Measurements from ENCODE around the gene SPATS2L. TPM values are rescaled to one million over a fixed set of nuclear protein-coding genes. Genes with fewer than 3 reads are reported as not detected.

SPATS2L gene
- polyA plus RNA-seq, 1 of the 3 experiments (the other 2 are of a cell fraction), result 86.8 TPM

- TF ChIP-seq, protein P1, sequence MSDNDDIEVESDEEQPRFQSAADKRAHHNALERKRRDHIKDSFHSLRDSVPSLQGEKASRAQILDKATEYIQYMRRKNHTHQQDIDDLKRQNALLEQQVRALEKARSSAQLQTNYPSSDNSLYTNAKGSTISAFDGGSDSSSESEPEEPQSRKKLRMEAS (IDR thresholded peaks at IDR 0.05; ENCODE audit: low read depth), result no peak
- no peak for TF ChIP-seq GABPA (IDR thresholded peaks at IDR 0.05; ENCODE audit: low read depth)
- no peak for TF ChIP-seq ZBTB33 (IDR thresholded peaks at IDR 0.05; ENCODE audit: borderline replicate concordance, low read depth)
- TF ChIP-seq MXI1 (IDR thresholded peaks at IDR 0.05; ENCODE audit: low read depth, low read length), result no peak
- no peak for TF ChIP-seq IRF3 (IDR thresholded peaks at IDR 0.05; ENCODE audit: low read depth, low read length)
These were observed 149.5 kb downstream of the SPATS2L start (continued) for GRCh38 chr2:200455958-200456421.

- H3F3A ChIP-seq (replicated peaks; ENCODE audit: insufficient read depth), result peaks cover 20% of the 10 kb centered on the region
- H3K4me1 ChIP-seq (ENCODE audit: control insufficient read depth in 1 of 2, insufficient read depth in 2 of 2, low read depth in 1 of 2, low read length in 1 of 2), result peaks cover 14 to 15% of the 10 kb centered on the region in 2 experiments; a peak in 3 of 4 replicates
- POLR2A ChIA-PET, result no interaction called here
- no peak overlapping the region for H3K4me2 ChIP-seq
- CTCF ChIA-PET, result interaction anchor here (1.2 to 4.5 kb wide), 2 partner anchors 11 to 15 kb away, joined by 3 to 20 read pairs; no protein-coding TSS in a partner anchor
- H3K27me3 ChIP-seq (ENCODE audit: insufficient read depth), result no peaks in the 10 kb centered on the region
- H3K79me2 ChIP-seq (ENCODE audit: insufficient read depth), result no peaks in the 10 kb centered on the region; the same call in 1 of the 2 replicates
- no peak overlapping the region for H3K27ac ChIP-seq (ENCODE audit: low read depth in 2 of 2, low read length in 1 of 2)
- H4K20me1 ChIP-seq (ENCODE audit: insufficient read depth), result no peaks in the 10 kb centered on the region
- 93% methylated on average over 2 of the region's 2 CpGs for WGBS (ENCODE audit: low lambda C conversion rate)
- no peak for DNase-seq
- no peak overlapping the region for H3K9ac ChIP-seq
- no peak overlapping the region for H3K4me3 ChIP-seq (ENCODE audit: low read depth in 2 of 2, low read length in 1 of 2)
- no peaks in the 10 kb centered on the region for H3K9me2 ChIP-seq
- H3K9me3 ChIP-seq, result no peaks in the 10 kb centered on the region
- no peak overlapping the region for H2AFZ ChIP-seq (ENCODE audit: low read depth)
- peaks cover 11 to 37% of the 10 kb centered on the region in 2 experiments for H3K36me3 ChIP-seq (replicated peaks in 1 of 2; ENCODE audit: control insufficient read depth in 1 of 2, insufficient read depth in 2 of 2, low read length in 1 of 2)
- TF ChIP-seq GABPA (IDR thresholded peaks at IDR 0.05; ENCODE audit: low read depth) (no peak), REST (IDR thresholded peaks at IDR 0.05; ENCODE audit: low read depth, low read length) (no peak), FOXM1 (IDR thresholded peaks at IDR 0.05; ENCODE audit: low read depth) (no peak), CHD2 (IDR thresholded peaks at IDR 0.05; ENCODE audit: low read length, partially characterized antibody) (no peak), SIN3A (IDR thresholded peaks at IDR 0.05; ENCODE audit: borderline replicate concordance, low read depth, low read length) (no peak), RCOR1 (IDR thresholded peaks at IDR 0.05; ENCODE audit: low read length) (no peak), RFX5 (IDR thresholded peaks at IDR 0.05; ENCODE audit: low read length) (no peak), USF2 (IDR thresholded peaks at IDR 0.05; ENCODE audit: borderline replicate concordance, low read depth, low read length) (no peak), SMC3 (IDR thresholded peaks at IDR 0.05; ENCODE audit: low read depth, low read length) (no peak), TEAD4 (IDR thresholded peaks at IDR 0.05; ENCODE audit: borderline replicate concordance, insufficient read depth) (no peak), NFIC (IDR thresholded peaks at IDR 0.05; ENCODE audit: borderline replicate concordance) (no peak), ELF1 (IDR thresholded peaks at IDR 0.05) (no peak), IRF3 (IDR thresholded peaks at IDR 0.05; ENCODE audit: low read depth, low read length) (no peak), ZBTB33 (IDR thresholded peaks at IDR 0.05; ENCODE audit: borderline replicate concordance, low read depth) (no peak), RXRA (IDR thresholded peaks at IDR 0.05; ENCODE audit: borderline replicate concordance, low read depth) (no peak), POLR2AphosphoS5 (IDR thresholded peaks at IDR 0.05; ENCODE audit: low read depth, low read length) (no peak), TCF12 (IDR thresholded peaks at IDR 0.05) (no peak), GATA2 (CRISPR knock-in tag; IDR thresholded peaks at IDR 0.05) (no peak)
These were observed 150.1 kb downstream of the SPATS2L start for GRCh38 chr2:200456567-200456966.
